HG02759 (cell line): Measurements from ENCODE around the gene ATP8A2.
"Not testable (repeated sequence)": the region's sequence is repeated elsewhere in the genome, so short reads cannot be mapped to it uniquely, and the experiment has no call there.

Experiments
- ATAC-seq: cut with Tn5 transposase; IDR thresholded peaks from one replicate; pipeline ENCODE4 v1.9.1; 2021; ENCODE audit warnings: mild to moderate bottlenecking, moderate library complexity; ENCODE audit not compliant: unreplicated experiment

Gene ATP8A2

GRCh38 chr13:25761041-25761440 is 389.3 kb downstream of the ATP8A2 start:
- no peak for ATAC-seq

GRCh38 chr13:25762281-25762680 is 390.5 kb downstream of the ATP8A2 start:
- no peak for ATAC-seq

DNA sequence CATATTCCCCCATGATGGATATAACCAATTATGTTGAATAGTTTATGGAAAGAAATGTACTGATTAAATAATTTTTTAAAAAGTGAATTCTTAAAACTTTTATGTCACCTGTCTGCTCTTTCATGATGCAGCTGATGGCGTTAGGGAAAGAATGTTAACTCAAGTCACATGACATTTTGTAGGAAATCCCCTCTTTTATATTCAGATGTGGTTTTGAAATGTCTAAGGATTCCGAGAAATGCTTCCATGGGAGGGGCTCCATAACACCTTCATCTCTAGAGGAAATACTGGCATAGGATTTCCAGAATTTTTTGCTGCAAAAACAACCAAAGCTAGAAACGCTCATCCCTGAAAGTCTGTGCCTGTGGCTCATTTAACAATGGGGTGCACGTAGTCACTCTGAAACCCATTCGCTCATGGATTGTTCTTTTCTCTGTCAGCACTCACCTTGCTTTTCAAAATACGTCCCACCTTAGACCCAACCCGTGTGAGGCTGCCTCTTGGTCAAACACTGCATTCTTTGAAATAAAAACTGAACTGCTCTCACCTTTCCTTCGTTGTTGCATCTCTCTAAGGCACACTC is 391.1 kb downstream of the ATP8A2 start:
- ATAC-seq, result no peak

- ATAC-seq, result no peak
Observed at GRCh38 chr13:25764378-25764777, 392.6 kb downstream of the ATP8A2 start.

DNA sequence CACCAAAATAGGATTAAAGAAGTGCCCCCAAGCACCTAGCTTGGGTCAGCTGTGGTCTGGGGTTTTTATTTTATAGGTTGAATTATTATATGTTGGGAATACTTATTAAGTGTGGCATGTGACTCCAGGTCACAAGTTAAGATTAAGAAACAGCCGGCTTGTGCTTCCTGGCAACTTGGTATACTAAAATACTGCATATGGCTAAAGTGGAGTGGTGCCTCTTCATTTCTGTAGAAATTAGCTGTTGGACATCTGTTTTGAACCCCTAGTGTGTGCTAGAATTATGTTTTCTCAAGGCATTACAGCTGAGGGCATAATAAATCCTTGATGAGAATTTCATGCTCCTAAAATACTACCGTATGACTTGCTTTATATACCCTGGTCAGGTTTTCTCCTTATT is 393.5 kb downstream of the ATP8A2 start:
- ATAC-seq, result no peak

- ATAC-seq, result no peak
Observed at GRCh38 chr13:25766576-25766975, 394.8 kb downstream of the ATP8A2 start.

- no peak for ATAC-seq
Observed at GRCh38 chr13:25766991-25767390, 395.2 kb downstream of the ATP8A2 start.

DNA sequence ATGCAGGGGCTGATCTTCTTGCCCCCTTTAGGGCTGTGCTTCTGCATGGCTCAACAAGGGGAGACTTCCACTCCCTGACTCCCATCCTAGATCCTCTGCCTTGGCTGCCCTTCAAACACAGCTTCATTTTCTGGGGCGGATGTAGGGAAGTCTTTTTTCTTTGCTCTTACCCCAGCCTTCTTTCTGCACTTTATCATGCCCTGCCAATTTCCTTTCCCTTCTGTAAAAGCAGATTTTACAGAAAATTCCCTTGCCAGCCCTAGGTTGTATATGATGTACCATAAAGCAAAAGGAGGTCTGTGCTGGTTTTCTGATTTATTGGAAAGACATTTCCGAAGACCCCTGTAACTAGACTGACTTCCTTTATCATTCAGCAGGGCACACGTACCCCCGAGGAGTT is 396.6 kb downstream of the ATP8A2 start:
- ATAC-seq, result no peak

DNA sequence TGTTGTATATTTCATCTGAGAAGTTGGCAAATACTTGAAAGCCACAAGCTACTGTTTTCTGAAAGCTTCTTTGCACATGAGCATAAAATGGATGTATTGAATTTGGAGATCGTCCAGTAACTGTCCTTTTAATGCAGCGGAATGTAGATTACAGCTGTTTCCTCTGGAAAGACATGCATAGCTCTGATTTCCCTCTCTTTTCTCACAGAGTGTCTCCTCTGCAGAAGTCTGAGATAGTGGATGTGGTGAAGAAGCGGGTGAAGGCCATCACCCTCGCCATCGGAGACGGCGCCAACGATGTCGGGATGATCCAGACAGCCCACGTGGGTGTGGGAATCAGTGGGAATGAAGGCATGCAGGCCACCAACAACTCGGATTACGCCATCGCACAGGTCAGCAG is 397.1 kb downstream of the ATP8A2 start:
- no peak for ATAC-seq

- ATAC-seq, result no peak
Observed at GRCh38 chr13:25770601-25771000, 398.8 kb downstream of the ATP8A2 start.

DNA sequence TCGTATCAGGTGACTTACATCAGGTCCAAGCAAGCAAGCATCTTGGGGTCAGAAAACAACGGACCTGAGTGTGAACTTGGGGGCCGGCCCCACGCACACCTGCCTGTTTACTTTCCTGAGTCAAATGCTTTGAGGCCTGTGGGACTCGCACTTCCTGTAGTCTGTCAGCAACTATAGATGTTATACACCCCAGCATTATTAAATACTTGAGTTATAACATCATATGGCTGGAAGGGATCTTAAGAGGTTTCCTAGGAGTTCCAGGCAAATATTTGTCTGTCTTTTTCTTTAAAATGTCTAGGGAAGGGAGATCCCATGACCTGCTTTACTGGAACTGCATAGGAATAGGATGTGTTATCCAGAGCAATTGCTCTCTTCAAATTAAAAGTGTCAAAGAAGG is 399.4 kb downstream of the ATP8A2 start:
- no peak for ATAC-seq

DNA sequence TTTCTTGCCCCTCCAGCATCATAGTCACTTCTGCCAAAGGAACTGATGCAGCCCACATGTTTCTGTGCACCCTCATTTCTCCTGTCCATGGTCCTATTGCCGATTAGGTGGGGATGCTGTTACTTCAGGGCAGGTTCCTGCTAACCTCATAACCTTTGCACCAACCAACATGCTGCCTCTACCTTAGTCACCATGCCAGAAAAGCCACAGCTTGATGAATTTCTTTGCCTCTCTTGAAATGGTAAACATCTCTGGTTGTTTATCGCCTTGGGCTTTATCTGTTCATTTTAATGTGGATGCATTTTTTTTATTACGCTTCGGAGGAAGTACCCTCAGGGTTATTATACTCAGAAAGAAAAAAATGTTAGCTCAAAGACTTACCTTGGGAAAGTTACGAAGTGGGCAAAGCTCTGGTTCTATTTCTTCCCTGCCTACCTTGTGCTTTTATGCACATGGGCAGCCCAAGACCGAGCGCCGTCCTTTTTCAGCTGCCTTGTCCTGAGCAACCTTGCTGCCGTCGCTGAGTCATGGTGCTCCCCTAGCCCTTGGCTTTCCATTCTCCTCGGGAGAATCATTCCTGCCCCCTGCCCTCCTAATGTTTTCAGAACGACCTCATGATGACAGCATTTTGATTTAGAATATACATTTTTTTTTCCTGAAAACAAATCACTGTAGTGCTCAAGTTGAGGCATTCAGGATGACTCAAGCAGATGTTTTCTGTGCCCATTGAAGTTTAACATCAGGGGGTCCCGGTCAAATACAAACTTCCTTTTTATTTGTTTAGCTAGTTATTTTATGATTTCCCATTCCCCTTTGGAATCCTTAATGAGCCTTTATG is 400.1 kb downstream of the ATP8A2 start:
- ATAC-seq, result no peak

GRCh38 chr13:25772534-25772933 is 400.8 kb downstream of the ATP8A2 start:
- not testable (repeated sequence) for ATAC-seq

GRCh38 chr13:25774056-25774455 is 402.3 kb downstream of the ATP8A2 start:
- not testable (repeated sequence) for ATAC-seq

- ATAC-seq, result no peak
Observed at GRCh38 chr13:25775275-25775674, 403.5 kb downstream of the ATP8A2 start.

GRCh38 chr13:25775986-25776385 is 404.2 kb downstream of the ATP8A2 start:
- ATAC-seq, result no peak

GRCh38 chr13:25776722-25777121 is 404.9 kb downstream of the ATP8A2 start:
- no peak for ATAC-seq

DNA sequence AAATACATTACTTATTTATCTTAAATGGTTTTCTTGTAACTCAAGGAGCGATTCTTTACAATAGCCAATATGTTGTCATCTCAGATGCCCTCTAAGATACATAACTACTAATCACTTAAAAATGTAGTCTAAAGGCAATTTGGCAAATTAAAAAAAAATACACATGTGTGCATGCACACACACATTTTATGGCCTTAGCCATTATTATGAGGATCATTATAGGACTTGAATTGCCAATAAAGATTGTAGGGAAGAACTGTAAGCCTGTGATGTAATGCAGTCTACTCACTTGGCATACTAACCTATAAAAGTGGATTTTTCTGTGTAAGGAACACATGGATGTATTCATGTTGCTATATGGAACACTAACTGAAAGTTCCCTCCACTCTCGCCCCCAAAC is 405.7 kb downstream of the ATP8A2 start:
- ATAC-seq, result no peak

GRCh38 chr13:25778365-25778764 is 406.6 kb downstream of the ATP8A2 start:
- no peak for ATAC-seq

DNA sequence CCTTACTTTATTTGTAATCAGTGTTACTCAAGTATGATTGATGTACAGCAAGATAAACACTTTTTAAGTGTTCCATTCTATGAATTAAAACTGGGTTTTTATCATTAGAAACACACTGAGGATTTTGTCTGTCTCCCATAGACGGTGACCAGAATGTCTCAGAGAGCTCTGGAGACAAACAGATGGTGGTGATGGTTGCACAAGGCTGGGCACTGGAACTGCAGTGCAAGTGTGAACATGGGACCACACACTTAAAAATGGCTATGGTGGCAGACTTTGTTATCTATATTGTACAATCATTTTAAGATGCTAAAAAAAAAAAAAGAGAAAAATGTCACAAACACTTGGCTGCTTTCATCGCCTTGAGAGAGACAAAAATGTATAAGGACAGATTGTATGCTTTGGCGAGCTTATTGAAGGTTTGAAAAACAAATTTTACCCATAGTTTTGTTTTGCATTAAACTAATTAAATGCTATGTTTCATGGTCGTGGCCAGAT is 407.1 kb downstream of the ATP8A2 start:
- ATAC-seq, result no peak

GRCh38 chr13:25783076-25783475 is 411.3 kb downstream of the ATP8A2 start:
- ATAC-seq, result no peak

DNA sequence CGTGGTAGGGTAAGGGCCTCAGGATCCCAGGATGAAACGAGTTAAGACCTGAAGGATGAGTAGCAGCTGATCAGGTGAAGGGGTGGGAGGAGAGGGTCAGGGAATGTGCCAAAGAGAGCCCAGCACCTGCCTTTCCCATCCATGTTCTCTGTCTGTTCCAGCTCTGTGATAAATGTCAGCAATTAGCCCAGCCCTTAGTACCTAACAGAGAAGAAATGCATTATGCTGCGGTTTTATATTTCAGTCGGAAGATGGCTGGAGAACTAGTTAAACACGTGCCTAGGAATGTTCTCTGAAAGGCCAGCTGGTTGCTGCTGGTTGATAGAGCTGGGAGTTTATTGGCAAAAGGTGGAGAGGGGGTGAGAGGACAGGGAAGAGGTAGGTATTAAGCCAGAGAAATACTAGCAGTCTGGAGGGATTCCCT is 411.8 kb downstream of the ATP8A2 start:
- ATAC-seq, result no peak
